ENCODE measurements around the gene ANKRD65. TPM values are rescaled to one million over a fixed set of nuclear protein-coding genes. Genes with fewer than 3 reads are reported as not detected.
"Not testable (repeated sequence)": the region's sequence is repeated elsewhere in the genome, so short reads cannot be mapped to it uniquely, and the experiment has no call there.

Gene ANKRD65
- 3.0 TPM for total RNA-seq
- long read RNA-seq, partial matches to known transcripts, result 4 of 5 reads
- long read RNA-seq, other reads (novel, unspliced or antisense), result 1 of 5 reads

DNA sequence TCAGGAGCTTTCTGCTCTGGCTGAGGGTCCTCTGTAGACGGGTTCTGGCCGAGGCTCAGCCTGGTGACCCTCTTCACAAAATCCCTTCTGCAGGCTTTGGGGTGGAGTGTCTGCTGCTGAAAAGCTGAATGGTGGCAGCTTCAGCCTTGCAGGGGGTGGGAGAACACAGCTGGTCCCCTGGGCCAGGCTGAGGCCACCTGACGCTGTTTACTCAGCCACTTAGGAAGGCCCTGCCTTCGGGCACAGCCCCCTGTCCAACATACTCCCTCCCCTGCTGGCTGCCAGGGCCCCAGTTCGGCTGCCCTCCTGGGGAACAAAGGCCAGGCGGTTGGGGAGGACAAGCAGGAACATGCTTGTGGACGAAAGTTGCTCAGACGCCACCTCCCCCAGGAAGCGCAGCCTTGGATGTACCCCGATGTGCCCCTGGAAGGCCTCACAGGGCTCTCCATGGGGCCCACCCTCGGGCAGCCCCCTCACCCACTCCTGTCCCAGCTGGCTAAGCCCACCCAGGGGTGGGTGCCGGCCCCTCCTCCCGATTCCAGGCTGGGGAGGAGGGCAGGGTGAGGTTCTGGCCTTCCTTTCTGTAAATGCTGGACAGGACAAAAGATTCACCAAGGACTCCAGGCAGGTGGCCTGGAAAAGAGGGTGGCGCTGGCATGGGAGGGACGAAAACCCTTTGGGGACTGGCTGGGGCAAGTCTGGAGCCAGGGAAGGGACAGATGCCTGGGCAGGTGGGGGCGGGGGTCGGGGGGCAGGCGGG, at the start of gene ANKRD65:
ANKRD65 (minus strand) TSS at position 130 of the 760 bp plus-strand sequence. CDS start 271 bp downstream, outside the sequence.
- no peak for DNase-seq (ENCODE audit: missing footprints)
- no peak for ATAC-seq
- intact Hi-C loops (cut with DNase I), result no loop called here

DNA sequence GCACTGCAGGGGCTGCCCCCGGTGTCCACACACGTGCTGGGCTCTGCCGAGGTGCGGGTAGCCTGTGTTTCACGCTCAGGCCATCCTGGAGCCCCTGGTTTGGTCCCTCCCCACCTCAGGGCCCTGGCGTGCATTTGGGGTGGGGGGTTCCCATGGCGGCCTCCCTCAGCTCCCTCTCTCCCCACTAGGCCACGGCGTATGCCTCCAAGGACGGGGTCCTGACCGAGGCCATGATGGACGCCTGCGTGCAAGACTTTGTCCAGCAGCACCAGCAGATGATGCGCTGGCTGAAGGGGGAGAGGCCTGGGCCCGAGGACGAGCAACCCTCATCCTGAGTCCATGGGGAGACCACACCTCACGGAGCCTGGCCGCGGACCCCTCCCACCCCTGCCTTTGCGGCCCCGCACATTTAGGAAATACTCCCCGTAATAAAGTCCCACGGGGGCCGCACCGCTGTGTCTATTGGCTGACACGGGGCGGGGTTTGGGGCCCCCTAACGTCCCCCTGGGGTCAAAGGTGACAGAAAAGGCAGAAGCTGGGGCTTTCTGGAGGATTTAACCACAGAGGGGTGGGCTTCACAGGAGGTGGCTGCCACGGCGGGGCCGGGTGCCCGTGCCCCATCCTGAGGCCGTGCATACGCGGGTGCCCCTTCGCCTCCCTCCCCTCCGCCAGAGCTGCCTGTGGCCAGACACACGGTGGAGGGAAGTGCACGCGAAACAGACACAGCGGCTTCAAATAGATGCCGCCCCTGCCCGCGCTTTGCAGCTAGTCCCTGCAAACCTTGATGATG, 47.3 kb upstream of the ANKRD65 start:
- ATAC-seq; intact Hi-C loops (cut with DNase I): not testable (repeated sequence)
- peak; percentile 58 for DNase-seq (ENCODE audit: missing footprints)

DNA sequence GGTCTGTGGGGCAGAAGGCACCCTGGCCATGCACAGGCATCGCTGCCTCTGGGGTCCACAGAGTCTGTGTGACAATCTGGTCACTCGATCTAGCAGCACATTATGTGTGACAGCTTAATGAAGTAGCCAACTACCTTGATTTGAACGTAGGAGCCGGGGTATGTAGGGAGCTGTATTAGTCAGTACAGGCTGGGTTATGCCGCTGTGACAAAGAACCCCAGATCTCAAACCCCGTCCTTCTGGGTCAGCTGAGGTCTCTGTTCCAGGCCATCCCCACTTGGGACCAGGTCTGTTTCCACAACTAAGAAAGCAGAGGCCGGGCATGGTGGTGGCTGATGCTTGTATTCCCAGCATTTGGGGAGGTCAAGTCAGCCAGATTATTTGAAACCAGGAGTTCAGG, 42.2 kb upstream of the ANKRD65 start:
- no peak for ATAC-seq
- DNase-seq (ENCODE audit: missing footprints), result no peak
- intact Hi-C loops (cut with DNase I), result no loop called here

DNA sequence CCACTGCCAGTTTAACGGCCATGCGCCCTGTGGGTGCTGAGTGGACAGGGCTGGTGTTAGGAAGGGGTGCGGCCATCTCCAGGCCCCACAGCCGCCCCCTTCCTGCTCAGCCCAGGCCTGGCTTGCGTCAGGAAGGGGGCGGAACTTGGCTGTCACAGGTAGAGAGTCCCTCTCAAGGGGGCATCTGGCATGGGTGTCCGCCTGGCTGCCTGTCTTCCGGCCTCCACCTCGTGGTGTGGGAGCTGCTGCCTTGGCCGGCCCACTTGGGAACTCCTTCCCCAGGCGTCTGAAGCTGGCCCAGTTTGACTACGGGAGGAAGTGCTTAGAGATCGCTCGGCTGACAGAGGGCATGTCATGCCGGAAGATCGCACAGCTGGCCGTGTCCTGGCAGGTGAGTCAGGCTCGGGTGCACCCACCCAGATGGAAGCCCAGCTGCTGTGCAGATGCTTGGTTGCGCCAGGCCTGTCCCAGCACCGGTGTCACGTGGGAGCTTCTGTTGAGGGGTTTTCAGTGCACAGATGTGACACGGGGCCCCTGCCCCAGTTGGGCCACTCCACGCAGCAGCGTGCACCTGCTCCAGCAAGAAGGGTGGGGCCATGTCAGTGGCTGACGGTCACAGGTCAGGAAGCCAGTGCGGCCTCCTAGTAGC, 41.4 kb upstream of the ANKRD65 start:
- intact Hi-C loops (cut with DNase I), result no loop called here
- peak; percentile 68 for ATAC-seq
- DNase-seq (ENCODE audit: missing footprints), result peak; percentile 59

DNA sequence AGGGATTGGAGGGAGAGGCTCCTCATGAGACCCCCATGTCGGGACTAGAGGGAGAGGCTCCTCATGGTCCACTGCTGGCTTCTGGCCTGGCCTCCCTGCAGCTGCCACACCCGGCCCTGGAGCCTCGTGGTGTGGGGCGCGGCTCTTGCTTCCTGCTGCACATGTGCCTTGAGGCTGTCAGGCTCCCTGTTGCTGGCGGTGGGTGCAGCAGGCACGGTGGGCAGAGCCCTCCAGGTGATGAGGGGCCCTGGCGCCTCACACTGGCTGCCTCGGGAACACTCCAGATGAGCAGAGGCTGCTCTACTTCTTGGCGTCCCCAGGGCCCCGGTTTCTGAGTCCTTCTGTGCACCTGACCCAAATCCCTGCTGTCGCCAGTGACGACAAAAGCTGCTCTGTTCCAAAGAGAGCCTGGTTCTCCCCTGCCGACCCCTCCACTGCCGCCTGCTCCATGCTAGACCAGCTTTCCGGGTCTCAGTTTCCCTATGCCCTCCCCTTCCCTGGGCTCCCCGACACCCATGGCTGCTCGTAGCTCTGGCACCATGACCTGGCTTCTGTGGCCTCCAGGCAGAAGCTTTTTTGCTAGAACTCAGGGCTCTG, 40.7 kb upstream of the ANKRD65 start:
- ATAC-seq, result no peak
- intact Hi-C loops (cut with DNase I), result no loop called here

DNA sequence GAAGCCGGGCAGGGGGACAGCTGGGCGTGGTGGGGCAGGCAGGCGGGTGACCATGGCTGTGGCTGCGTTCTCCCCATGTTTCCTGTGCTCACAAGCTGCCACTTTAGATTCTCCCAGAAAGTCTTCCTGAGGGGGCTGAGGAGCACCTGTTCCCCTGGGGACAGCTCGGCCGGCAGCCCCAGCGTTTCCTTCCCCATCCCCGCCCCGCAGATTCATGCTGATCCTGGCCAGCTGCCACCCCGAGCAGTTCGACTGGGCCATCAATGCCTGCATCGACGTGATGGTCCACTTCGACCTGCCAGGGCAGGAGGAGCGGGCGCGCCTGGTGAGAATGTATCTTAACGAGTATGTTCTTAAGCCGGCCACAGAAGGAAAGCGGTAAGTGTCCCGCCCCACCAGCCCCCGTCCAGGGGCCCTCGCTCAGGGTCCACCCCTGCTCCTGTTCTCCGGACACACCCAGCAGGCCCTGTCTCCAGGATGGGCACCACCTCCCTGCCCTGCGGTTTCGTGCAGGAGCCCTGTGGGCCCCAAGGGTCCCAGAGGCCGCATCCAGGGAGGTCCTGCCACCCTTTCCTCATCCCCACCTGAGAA, 39.6 kb upstream of the ANKRD65 start:
- intact Hi-C loops (cut with DNase I), result no loop called here
- DNase-seq (ENCODE audit: missing footprints) (peak; percentile 44), ATAC-seq (no peak)

More for the DNA sequence above, 40.7 kb upstream of the ANKRD65 start:
- peak; percentile 22 for DNase-seq (ENCODE audit: missing footprints)

DNA sequence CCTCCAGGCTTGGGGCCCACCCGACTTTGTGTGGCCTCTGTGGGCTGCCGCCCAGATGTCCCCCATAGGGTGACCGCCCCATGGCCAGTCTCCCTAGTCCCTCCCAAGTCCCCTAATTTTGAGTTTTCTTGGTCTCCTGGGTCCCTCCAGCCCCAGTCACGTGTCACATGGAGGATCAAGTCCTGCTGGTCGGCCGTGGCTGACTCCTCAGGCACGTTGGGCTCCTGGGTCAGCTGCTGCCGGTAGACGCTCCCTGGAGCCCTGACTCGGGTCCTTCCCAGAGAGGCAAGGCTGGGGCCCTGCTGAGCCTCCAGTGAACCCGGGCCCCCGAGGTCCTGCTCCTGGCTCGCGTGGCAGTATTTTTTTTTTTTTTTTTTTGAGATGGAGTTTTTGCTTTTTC, 38.6 kb upstream of the ANKRD65 start:
- ATAC-seq; DNase-seq (ENCODE audit: missing footprints); intact Hi-C loops (cut with DNase I): not testable (repeated sequence)

DNA sequence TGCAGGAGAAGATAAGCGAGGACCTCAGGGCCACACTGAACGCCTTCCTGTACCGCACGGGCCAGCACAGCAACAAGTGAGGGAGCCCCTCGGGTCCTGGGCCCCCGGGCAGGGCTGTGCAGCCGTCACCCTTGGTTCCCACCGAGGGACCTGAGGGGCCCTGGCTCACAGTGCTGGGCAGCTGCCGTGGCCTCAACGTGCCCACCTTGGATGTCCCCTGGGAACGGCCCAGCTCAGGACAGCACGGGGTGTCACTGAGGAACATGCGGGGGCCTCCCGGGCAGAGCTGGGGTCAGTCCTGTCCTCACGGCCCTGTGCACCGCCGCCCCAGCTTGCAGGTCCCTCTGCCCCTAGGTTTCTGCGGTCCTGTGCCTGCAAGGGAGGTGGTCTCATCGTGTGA, 38.1 kb upstream of the ANKRD65 start:
- ATAC-seq; DNase-seq (ENCODE audit: missing footprints); intact Hi-C loops (cut with DNase I): not testable (repeated sequence)

DNA sequence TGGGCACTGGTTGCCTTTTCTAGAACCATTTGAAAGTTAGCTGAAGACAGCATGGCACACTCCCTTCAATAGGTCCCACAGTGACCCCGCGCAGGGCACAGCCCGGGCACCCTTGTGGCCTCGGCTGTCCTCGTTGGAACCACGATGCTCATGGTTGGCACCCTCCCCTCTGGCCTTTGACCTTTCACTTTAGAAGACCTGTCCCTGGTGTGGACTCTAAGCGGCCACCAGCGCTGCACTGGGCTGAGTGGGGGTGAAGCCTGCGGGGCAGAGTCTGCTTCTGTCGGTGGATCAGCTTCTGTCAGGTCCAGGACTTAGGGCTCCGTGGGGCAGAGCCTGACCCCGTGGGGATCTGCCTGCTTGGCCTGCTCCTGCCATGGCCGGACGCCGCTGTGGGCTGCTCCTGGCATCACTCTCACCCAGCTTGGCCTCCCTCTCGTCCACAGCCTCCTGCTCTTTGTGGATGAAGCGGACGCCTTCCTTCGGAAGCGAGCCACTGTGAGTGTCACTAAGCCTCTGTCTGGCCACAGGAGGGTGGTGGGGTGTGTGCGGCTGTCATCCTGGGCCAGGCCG, 35.7 kb upstream of the ANKRD65 start:
- ATAC-seq; intact Hi-C loops (cut with DNase I): not testable (repeated sequence)
- peak; percentile 52 for DNase-seq (ENCODE audit: missing footprints)

DNA sequence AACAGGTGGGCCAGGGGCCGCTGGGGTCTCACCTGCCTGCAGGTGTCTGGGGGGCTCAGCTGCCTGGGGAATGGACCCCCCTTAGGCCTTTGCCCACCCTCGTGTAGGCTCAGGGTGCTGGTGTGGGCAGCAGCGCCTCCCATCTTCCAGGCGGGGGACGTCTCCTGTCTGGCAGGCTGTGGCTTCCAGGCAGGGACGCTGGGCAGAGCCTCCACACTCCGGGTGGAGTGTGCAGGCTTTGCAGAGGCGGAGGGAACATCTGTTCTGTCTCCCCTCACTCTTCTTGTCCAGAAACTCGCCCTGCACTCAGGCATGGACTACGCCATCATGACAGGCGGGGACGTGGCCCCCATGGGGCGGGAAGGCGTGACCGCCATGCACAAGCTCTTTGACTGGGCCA, 34.9 kb upstream of the ANKRD65 start:
- intact Hi-C loops (cut with DNase I); ATAC-seq; DNase-seq (ENCODE audit: missing footprints): not testable (repeated sequence)

DNA sequence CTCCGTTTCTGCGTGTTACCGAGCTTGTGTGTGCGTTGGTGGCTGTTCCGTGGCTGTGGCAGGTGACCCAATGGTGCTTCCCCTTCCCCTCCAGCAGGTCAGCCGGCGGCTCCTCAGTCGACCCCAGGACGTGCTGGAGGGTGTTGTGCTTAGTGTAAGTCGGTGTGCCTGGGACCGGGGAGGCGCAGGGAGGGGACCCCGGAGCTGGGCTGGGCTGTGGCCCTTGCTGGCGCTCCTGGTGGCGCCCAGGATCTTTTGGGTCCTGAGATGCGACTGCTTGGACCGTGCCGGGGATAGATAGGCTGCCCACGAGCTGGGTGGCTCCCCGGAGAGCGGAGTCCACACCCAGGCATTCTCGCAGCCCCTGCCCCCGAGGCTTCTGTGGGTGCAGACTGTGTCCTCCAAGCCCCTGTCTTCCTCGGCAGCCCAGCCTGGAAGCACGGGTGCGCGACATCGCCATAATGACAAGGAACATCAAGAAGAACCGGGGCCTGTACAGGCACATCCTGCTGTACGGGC, 34.3 kb upstream of the ANKRD65 start:
- ATAC-seq, result no peak
- intact Hi-C loops (cut with DNase I), result no loop called here
- peak; percentile 53 for DNase-seq (ENCODE audit: missing footprints)

DNA sequence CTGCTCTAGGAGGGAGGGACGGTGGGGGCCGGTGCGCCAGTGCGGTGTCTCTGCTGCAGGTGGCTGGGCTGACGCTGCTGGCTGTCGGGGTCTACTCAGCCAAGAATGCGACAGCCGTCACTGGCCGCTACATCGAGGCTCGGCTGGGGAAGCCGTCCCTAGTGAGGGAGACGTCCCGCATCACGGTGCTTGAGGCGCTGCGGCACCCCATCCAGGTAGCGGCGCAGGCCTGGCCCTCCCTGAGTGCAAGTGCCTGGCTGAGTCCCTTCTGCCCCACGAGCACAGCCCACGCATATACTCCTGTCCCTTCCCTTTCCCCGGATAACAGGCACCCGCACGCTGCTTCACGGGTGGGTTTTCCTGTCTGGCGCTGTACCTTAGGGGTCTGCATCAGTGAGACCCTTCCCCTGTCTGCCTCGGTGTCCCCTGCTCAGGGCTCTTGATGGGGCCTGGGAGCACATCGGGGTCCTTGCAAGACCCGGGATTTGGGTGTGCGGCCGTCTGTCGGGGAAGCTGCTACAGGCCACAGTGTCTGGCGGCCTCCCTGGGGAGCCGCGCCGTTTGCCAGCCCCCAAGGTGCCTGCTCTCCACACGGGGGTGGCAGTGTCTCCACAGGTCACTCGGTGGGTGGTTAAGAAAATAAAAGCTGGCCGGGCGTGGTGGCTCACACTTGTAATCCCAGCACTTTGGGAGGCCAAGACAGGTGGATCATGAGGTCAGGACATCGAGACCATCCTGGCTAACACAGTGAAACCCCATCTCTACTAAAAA, 33.4 kb upstream of the ANKRD65 start:
- ATAC-seq; intact Hi-C loops (cut with DNase I): not testable (repeated sequence)
- peak; percentile 28 for DNase-seq (ENCODE audit: missing footprints)

DNA sequence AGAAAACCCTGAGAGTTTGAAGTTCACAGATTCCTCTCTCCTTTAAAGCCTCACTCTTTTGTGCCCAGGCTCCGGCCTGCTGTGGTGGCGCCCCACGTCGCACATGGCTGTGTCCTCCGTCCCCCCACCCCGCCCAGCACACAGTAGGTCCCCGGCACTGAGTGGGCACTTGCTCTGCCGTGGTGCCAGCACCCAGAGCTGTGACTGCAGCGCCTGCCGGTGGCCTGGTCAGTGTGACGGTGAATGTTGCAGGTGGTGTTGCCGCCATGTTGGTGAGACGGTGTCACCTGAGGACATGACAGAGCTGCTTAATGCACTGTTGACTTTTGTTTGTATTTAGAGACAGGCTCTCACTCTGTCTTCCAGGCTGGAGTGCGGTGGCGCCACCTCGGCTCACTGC, 31.8 kb upstream of the ANKRD65 start:
- ATAC-seq (no peak), DNase-seq (ENCODE audit: missing footprints) (peak; percentile 43)
- intact Hi-C loops (cut with DNase I), result no loop called here

DNA sequence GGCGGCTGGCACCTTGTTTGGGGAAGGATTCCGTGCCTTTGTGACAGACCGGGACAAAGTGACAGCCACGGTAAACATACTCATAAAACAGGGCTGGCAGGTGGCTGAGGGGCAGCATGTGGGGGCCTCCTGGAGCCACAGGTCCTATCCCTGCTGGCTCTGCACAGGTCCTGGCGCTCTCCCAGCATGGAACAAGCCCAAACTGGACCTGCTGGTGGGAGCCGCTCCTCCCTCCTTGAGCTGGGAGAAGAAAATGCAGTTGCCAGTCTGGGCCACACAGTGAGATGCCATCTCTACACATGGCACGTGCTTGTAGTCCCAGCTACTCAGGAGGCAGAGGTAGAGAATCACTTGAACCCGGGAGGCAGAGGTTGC, 31.3 kb upstream of the ANKRD65 start:
- intact Hi-C loops (cut with DNase I); ATAC-seq: not testable (repeated sequence)
- DNase-seq (ENCODE audit: missing footprints), result peak; percentile 11

DNA sequence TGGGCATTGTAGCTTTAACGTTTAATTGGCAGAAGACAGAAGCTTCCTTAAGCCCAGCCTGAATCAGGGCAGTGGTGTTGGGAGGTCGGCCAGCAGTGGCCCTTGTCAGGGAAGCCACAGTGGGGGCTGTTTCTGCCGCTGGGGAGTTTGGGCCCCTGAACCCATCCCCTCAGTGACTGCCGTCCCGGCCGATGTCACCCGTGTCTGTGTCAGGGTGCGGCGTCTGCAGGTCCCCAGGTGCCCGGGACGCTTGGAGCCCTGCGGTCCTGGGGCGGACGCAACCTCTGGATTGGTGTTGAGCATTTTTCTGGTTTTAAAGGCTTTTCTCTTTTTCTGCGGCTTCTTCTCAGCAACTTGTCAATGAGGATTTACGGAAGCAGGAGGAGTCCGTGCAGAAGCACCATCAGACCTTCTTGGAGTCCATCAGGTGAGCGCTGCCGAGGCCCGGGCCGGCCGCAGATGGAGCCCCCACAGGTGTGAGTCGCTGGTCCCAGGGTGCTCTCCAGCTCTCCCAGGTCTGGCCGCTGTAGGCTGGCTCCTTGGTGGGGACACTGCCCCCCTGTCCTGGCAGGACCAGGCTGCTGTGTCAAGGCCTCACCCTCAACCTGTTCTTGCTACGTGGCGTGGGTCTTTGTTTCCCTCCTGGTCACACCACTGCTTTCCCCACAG, 30.8 kb upstream of the ANKRD65 start:
- ATAC-seq (no peak), DNase-seq (ENCODE audit: missing footprints) (peak; percentile 58)
- intact Hi-C loops (cut with DNase I), result no loop called here

DNA sequence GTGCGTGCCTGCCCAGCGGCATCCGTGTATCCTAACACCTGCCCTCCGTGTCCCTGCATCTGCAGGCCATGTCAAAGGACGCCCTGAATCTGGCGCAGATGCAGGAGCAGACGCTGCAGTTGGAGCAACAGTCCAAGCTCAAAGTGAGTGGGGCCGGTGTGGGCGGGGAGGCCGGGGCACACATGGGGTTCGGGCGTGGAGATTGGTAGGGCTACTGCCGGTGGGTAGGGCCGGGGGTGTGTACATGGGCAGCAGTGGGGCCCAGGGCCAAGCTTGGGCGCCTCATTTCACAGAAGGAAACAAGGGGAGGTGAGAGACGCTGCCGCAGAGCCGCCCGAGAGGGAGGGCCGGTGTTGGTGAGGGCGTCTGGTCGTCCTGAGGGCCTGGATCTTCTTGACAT, 29.5 kb upstream of the ANKRD65 start:
- intact Hi-C loops (cut with DNase I); ATAC-seq: not testable (repeated sequence)
- DNase-seq (ENCODE audit: missing footprints), result peak; percentile 40
